Measurements from ENCODE around the gene EPAS1. TPM values are rescaled to one million over a fixed set of nuclear protein-coding genes. Genes with fewer than 3 reads are reported as not detected.

Gene EPAS1
- total RNA-seq, 1 donor from 2014 or later, result not detected

GRCh38 chr2:46308081-46308480 is 10.9 kb downstream of the EPAS1 start:
- Mint-ChIP-seq H3K4me3 (ENCODE audit: unreplicated experiment) (no peak overlapping the region), H3K4me1 (ENCODE audit: low read depth, unreplicated experiment) (no peaks in the 10 kb centered on the region), H3K27ac (ENCODE audit: unreplicated experiment) (no peak overlapping the region), H3K27me3 (ENCODE audit: unreplicated experiment) (peaks cover 4% of the 10 kb centered on the region), H3K36me3 (ENCODE audit: unreplicated experiment) (no peaks in the 10 kb centered on the region), H3K9me3 (ENCODE audit: unreplicated experiment) (no peaks in the 10 kb centered on the region)
- TF ChIP-seq CTCF (IDR thresholded peaks at IDR 0.05; ENCODE audit: partially characterized antibody, unreplicated experiment), result no peak
- no peak for DNase-seq

GRCh38 chr2:46308629-46309028 is 11.4 kb downstream of the EPAS1 start:
- Mint-ChIP-seq H3K36me3 (ENCODE audit: unreplicated experiment) (no peaks in the 10 kb centered on the region), H3K27ac (ENCODE audit: unreplicated experiment) (no peak overlapping the region), H3K27me3 (ENCODE audit: unreplicated experiment) (peaks cover 3% of the 10 kb centered on the region), H3K4me3 (ENCODE audit: unreplicated experiment) (no peak overlapping the region), H3K4me1 (ENCODE audit: low read depth, unreplicated experiment) (no peaks in the 10 kb centered on the region), H3K9me3 (ENCODE audit: unreplicated experiment) (no peaks in the 10 kb centered on the region)
- TF ChIP-seq CTCF (IDR thresholded peaks at IDR 0.05; ENCODE audit: partially characterized antibody, unreplicated experiment), result no peak
- no peak for DNase-seq

GRCh38 chr2:46309052-46309953 is 12.1 kb downstream of the EPAS1 start:
- Mint-ChIP-seq H3K27me3 (ENCODE audit: unreplicated experiment) (no peaks in the 10 kb centered on the region), H3K27ac (ENCODE audit: unreplicated experiment) (no peak overlapping the region), H3K4me3 (ENCODE audit: unreplicated experiment) (no peak overlapping the region), H3K36me3 (ENCODE audit: unreplicated experiment) (no peaks in the 10 kb centered on the region), H3K4me1 (ENCODE audit: low read depth, unreplicated experiment) (no peaks in the 10 kb centered on the region), H3K9me3 (ENCODE audit: unreplicated experiment) (no peaks in the 10 kb centered on the region)
- DNase-seq, result no peak
- no peak for TF ChIP-seq CTCF (IDR thresholded peaks at IDR 0.05; ENCODE audit: partially characterized antibody, unreplicated experiment)

- Mint-ChIP-seq H3K27ac (ENCODE audit: unreplicated experiment) (no peak overlapping the region), H3K9me3 (ENCODE audit: unreplicated experiment) (peaks cover 3% of the 10 kb centered on the region), H3K36me3 (ENCODE audit: unreplicated experiment) (no peaks in the 10 kb centered on the region), H3K27me3 (ENCODE audit: unreplicated experiment) (no peaks in the 10 kb centered on the region), H3K4me3 (ENCODE audit: unreplicated experiment) (no peak overlapping the region), H3K4me1 (ENCODE audit: low read depth, unreplicated experiment) (no peaks in the 10 kb centered on the region)
- no peak for TF ChIP-seq CTCF (IDR thresholded peaks at IDR 0.05; ENCODE audit: partially characterized antibody, unreplicated experiment)
- no peak for DNase-seq
Observed at GRCh38 chr2:46310446-46310845, 13.2 kb downstream of the EPAS1 start.

GRCh38 chr2:46311651-46312223 is 14.5 kb downstream of the EPAS1 start:
- Mint-ChIP-seq H3K9me3 (ENCODE audit: unreplicated experiment) (peaks cover 3% of the 10 kb centered on the region), H3K27me3 (ENCODE audit: unreplicated experiment) (no peaks in the 10 kb centered on the region), H3K27ac (ENCODE audit: unreplicated experiment) (no peak overlapping the region), H3K36me3 (ENCODE audit: unreplicated experiment) (no peaks in the 10 kb centered on the region), H3K4me1 (ENCODE audit: low read depth, unreplicated experiment) (no peaks in the 10 kb centered on the region), H3K4me3 (ENCODE audit: unreplicated experiment) (no peak overlapping the region)
- no peak for DNase-seq
- TF ChIP-seq CTCF (IDR thresholded peaks at IDR 0.05; ENCODE audit: partially characterized antibody, unreplicated experiment), result no peak

All from glutamatergic neuron (in vitro differentiated cells).